Stimulated activated CD4-positive, alpha-beta T cell treated with anti-CD3 and anti-CD28 coated beads, Interleukin-12 subunit alpha, Interleukin-12 subunit beta, amount 100 ng/mL, for 24 hours (primary cell): ENCODE measurements around the gene PEF1.

Experiments used
- DNase-seq, 2 experiments: peaks; one replicate each; pipeline ENCODE4 v3.0.0-alpha.2; 2020; ENCODE audit warnings: low read depth in 2 of 2

The PEF1 gene

DNA sequence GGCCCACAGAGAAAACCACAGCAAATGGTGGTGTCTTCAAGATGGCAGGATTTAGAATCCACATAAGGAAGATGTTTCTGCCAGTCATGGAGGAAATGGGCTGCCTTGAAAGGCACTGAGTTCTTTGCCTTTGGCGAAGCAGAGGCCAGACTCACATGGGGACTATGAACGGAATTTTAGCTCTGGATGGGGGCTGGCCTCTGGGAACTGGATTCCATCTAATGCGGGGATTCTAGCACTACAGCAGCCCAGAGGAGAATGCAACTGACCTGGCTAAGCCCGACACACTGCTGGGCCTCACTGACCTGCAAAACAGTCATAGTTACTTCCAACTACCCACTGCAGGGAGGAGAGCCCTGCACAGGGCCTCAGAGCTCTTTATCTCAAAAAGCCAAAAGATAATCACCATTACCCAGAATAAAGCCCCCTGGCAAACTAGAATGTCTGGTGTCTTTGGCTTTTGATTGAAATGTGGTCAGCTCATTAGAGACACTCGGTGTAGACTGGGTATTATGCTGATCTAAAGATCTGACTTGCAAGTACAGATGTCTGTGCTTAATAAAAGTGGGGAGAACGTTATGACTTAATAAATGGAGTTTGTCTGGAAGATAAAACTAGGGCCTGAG lies 15.6 kb downstream of the PEF1 start:
- no peak for DNase-seq

GRCh38 chr1:31627930-31628559 lies 16.6 kb downstream of the PEF1 start:
- DNase-seq = no peak

GRCh38 chr1:31627301-31627929 lies 17.3 kb downstream of the PEF1 start:
- DNase-seq = no peak

DNA sequence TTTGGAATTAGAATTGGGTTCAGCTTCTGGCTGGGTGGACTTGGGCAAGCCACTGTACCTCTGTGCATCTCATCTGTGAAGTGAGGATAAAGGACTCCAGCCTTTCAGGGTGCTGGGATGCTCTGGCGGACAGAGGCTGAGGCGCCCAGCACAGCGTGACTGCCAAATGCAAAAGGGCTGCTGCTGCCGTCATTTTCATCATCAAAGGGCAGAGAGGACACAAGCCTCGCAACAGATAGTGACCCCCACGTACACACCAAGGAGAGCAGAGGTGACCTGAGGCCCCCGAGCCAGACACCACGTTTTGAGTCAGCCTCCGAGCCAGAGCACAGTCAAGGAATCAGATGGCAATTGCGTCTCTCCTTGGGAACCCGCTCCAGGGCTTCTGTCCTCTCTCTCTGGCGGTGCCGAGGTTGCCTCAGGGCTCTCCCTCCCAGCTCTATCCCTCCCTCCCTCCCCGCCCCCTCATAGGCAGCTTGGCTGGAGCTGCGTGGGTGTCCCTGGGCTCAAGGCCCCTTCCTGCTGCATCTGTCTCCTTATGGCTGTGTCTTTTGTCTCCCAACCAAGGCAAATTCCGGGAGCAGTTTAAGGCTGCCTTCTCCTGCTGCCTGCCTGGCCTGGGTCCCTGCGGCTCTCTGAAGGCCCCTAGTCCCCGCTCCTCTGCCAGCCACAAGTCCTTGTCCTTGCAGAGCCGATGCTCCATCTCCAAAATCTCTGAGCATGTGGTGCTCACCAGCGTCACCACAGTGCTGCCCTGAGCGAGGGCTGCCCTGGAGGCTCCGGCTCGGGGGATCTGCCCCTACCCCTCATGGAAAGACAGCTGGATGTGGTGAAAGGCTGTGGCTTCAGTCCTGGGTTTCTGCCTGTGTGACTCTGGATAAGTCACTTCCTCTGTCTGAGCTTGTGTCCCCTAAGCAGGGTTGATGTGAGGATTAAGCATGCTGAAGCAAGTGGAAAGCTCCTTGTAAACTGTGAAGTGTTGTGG lies 18.2 kb downstream of the PEF1 start:
- DNase-seq = no peak

DNA sequence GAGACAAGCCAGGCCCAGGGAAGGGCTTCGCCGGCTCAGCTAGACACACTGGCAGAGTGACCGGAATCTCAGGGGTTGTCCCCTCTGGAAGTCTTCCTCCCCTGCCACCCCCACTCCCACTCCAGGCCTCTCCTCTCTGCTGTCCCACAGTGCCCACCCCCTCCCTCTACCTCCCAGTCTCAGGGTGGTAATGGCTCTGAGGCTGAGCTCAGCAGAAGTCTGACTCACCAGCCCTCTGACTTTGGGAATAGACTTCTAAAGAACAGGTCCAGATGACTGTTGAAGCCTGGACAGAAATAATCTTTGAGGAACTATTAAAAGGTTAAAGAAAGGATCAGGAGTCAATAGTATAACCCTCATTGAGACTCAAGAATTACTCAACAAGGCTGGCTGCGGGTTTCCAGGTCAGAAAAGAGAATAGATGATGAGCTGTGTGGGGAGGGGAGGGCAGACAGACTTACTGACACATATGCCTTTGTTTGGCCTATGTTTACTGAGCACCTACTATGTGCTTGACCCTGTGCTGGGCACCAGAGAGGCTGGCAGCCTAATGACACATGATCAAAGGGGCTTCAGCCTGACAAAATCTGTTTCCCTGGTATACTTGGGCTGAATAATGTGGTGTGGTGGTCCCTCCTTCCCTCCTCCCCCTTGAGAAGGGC lies 19.0 kb downstream of the PEF1 start:
- no peak for DNase-seq

- no peak for DNase-seq
Measured at GRCh38 chr1:31624731-31625514, 19.8 kb downstream of the PEF1 start.

DNA sequence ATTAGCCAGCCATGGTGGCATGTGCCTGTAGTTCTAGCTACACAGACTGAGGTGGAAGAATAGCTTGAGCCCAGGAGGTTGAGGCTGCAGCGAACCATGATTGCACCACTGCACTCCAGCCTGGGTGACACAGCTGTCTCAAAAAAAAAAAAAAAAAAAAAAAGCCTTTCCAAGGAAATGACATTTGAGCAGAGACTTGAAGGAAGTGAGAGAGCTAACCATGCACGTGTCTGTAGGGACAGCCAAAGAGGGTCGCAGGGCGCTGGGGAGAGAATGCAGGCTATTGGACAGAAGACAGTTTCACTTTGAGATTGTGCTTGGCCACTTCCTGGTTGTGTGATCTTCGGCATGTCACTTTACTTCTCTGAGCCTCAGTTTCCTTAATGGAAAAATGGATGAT lies 20.4 kb downstream of the PEF1 start:
- DNase-seq = no peak

DNA sequence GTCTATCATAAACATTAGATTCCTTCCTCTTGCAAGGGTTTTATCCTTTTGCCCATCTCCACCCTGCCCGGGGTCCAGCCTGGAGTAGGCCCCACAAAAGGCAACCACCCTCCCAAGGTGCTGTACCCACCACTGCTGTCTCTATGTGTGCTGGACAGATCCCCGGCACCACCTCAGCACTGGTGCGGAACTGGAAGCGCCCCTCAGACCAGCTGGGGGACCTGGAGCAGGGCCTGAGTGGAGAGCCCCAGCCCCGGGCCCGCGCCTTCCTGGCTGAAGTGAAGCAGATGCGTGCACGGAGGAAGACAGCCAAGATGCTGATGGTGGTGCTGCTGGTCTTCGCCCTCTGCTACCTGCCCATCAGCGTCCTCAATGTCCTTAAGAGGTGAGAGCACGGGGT lies 21.3 kb downstream of the PEF1 start:
- no peak for DNase-seq

DNA sequence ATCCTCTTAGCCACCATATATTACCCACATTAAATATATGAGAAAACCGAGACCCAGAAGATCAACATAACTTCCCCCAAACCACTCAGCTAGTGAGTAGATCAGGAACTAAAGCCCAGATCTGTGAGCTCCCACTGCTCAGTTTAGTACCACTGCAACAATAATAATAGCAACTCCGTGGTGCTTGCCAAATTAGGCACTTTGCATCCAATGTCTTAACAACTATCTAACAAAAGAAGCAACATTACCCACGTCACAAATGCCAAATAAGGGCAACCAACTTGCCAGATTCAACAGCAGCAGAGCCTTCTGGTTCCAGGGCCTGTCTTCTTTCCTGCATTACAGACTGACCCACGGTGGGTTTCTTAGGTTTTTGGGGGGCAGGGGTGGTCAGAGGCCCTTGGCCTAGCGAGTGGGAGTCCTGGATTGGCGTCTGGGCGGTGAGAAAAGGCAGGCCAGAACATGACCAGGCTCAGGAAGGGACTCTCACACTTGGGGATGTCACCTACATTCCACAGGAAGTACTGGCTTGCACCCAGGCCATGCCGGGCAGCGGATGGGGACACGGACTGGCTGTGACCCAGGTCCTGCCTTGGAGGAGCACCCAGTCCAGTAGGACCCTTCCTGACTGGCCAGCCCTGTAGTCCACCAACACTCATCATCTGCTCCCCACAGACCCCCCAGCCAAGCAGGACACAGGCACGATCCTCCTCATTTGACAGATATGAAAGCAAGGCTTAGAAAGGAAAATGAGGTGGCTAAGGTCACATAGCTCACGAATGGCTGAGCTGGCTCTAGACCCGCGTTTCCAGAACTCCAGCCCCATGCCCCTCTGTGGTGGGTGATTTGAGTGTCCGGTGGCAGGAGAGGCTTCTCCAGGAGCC lies 22.6 kb downstream of the PEF1 start:
- no peak for DNase-seq

DNA sequence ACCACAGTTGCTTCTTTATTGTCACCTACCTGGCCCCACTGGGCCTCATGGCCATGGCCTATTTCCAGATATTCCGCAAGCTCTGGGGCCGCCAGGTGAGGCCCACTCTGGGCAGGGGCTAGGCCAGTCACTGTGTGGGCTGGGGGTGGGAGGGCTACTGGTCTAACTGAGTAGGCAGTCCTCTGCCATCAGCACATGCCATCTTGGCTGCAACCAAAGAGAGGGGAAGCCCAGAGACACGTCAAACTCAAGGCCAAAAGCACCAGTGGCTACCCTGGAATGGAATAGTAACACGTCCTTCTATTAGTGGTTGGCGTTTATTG lies 23.2 kb downstream of the PEF1 start:
- DNase-seq = no peak

DNA sequence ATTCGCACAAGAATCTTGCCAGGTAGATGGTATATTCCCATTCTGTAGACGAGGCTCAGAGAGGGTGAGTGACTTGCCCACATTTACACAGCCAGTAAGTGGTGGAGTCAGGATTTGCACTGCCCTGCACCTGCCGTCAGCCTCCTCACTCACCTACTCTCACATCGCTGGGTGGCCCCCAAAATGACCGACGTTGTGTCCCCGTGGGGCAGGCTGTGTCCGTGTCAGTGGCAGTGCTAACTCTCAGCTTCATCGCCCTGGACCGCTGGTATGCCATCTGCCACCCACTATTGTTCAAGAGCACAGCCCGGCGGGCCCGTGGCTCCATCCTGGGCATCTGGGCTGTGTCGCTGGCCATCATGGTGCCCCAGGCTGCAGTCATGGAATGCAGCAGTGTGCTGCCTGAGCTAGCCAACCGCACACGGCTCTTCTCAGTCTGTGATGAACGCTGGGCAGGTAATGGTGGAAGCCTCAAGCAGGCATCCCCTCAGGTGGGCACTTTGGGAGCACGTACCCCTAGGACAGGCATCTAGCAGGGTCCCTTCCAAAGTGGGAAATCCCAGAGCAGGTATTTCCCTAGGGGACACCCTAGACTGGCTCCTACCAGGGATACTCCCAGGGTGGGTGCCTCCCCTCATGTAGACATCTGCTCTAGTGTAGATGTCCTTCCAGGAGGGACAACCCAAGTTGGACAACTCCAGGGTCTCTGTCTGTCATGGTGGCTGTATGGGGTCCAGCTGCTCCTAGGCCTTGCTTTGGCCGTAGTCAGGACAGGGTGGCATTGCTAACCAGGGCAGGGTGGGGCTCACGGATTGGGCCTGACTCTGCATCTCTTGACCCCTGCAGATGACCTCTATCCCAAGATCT lies 23.8 kb downstream of the PEF1 start:
- no peak for DNase-seq

DNA sequence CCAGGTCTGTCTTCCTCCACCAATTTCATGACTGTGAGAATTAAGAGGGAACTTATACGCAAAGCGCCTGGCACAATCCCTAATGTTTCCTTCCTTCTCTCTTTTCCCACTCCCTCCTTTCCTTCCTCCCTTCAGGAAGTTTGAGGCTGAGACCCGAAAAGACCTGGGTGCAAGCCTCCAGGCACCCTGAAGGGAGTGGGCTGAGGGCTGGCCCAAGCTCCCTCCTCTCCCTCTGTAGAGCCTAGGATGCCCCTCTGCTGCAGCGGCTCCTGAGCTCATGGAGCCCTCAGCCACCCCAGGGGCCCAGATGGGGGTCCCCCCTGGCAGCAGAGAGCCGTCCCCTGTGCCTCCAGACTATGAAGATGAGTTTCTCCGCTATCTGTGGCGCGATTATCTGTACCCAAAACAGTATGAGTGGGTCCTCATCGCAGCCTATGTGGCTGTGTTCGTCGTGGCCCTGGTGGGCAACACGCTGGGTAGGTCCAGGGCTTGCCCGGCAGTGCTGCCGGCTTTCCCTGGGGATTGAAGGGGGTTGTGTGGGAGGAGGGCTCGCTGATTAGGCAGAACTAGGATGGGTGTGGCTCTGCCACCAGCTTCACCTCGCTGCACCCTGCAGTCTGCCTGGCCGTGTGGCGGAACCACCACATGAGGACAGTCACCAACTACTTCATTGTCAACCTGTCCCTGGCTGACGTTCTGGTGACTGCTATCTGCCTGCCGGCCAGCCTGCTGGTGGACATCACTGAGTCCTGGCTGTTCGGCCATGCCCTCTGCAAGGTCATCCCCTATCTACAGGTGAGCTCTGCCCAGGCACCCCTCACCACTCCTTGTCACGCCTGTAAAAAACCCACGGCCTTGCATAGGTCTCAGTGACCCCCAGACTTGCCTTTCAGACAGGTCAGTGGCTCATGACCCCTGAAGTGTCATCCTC lies 25.5 kb downstream of the PEF1 start:
- DNase-seq = no peak

DNA sequence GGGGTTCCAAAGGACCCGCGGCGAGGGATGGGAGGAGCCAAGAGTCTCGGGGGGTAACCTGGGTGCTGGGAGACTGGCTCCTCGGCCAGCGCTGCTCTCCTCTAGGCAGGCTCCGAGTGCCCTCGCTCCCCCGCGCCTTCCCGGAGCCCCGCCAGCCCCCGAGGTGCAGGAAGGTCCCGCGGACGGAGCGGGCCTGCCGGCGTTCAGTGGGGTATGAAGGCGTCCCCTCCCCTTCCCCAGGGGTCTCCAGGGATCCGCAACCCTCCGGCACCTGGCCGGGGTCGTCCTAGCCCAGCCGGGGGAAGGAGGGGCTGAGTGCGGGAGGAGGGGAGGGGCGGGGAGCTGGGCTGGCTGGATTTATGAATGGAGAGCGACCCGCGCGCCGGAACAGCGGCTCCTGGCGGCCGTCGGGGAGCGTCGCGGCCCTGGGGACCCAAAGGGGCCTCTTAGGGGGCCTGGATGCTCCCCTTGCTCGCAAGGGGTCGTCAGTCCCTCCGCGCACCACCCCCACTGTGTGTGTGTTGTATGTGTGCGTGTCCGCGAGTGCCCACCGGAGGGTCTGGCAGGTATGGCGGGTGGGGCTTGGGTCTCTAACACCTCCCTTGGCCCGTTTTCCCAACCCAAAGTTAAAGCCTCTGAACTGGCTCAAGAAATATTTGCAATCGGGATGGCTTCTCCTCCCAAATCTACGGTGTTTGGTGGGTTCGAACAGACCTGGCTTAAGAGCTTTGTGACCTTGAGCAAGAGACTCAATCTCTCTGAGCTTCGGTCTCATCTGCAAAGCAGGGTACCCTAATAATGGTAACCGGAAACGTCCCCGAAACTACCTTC lies 26.5 kb downstream of the PEF1 start:
- DNase-seq = peak in 1 of 2 experiments; percentile 24

DNA sequence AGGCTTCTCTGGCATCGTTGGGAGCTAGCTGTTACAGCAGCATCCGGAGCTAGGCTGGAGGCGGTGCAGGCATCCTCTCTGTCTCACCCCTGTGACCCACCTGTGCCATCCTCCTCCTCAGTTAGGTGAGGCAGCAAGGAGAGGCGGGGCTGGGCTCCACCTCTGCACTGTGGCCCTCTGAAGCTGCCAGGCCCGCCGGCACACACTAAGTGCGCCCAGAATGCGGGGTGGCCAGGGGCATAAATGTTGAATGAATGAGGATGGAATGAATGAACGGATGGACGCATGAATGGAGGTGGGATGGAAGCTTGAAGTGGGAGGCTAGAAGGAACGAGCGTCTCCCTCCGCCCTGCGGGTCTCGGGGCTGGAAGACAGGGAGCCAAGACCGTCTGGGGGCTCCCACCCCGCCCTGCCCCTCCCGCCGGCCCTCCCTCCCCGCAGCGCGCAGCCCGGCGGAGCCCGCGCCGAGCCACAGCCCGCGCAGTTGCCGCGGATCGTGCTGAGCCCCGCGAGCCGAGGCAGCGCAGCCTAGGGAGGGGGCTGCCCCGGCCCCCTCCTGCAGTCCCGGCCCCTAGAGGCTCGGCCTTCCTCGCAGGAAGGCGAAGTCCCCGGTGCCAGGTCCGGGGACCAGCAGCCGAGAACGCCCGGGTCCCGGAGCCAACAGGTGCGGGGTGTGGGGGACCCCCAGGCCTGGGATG lies 27.3 kb downstream of the PEF1 start, which contains the start of gene HCRTR1:
Gene HCRTR1, plus strand, starts transcription at position 472 of the 698 bp plus-strand sequence. CDS start 1,504 bp downstream, outside the sequence.
- DNase-seq = no peak

DNA sequence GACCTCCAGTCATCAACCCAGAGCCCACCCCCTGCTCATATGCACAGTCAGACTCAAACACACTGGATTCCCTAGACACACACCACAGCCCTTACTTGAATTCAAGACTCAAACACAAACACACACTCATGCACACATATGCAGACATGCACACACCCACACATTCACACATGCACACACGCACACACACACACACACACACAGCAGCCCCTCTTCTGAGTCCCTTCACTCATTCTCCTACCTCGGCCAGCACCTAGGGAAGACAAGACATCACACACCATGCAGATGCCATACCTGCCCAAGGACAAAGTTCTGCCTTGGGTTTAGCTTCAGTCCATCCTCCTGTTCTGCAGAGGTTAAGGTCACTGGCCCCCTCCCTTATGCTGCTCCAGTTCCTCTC lies 28.7 kb downstream of the PEF1 start:
- DNase-seq = no peak

DNA sequence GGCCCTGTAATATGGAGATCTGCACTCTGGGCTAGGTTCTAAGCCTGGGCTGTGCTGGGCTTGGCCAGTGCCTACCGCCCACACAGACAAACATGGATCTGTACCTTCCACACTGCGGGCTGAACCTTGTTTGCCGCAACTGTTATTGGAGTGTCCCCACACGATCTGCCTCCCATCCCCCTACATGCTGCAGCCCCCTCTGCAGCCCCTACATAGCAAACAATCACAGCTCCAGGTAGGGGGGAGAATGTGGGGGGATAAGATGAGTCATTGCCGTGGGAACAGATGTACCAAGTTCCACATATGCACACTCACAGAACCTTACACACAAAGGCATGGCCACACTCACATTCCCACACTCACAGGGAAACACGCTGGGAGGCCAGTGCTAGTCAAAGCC lies 29.3 kb downstream of the PEF1 start:
- DNase-seq = no peak
